ENCODE data around the gene ATXN7L1.

Gene ATXN7L1

DNA sequence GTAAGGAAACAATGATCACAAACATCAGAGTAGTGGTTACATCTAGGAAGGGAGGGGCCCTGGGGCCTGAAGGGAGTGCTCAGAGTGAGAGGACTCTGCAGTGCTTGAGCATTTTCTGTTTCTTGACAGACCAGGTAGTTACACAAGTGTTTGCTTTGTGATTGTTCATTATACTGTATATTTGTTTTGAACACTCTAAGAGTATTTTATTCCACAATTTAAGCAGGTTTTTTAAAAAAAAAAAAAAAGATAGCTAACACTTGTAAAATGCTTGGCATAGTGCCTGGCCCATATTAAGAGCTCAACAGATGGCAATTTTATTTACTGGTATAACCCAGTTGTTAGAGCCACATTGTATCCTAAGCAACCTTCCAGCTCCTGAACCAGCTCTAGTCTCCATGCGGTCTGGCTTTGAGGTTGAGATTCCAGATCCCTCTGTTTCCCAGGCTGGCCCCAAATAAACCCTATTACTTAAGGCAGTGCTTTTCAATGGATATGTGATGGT, 20.1 kb upstream of the ATXN7L1 start:
- CTCF ChIA-PET: interaction anchor here (0.8 to 1.0 kb wide), 2 partner anchors 9 kb away, joined by 3 read pairs; no protein-coding TSS in a partner anchor

DNA sequence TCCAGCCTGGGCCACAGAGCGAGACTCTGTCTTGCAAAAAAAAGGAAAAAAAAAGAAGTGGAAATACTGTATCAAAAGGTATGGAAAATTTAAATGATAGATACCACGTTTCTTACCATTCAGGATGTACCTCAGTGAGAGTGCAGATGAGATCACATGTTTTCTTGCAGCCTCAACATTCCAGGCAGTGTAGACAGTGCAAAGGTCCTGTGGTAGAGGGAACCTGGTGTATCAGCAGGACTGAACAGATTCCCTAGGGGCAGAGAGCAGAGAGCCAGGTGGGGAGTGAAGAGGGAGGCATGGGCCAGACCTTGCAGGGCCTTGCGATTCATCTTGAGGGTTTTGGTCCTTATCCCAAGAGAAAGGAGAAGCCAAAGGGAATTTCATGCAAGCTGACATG, 17.7 kb upstream of the ATXN7L1 start:
- no peak for DNase-seq (ENCODE audit: extremely low spot score)
- CTCF ChIA-PET: no interaction called here
- POLR2A ChIA-PET: no interaction called here
- no peak for TF ChIP-seq ELF4 (IDR thresholded peaks at IDR 0.05)
- no peak for TF ChIP-seq FOXK2 (IDR thresholded peaks at IDR 0.05)
- TF ChIP-seq LEF1 (IDR thresholded peaks at IDR 0.05; ENCODE audit: borderline replicate concordance): no peak
- TF ChIP-seq BHLHE40 (IDR thresholded peaks at IDR 0.05; ENCODE audit: borderline replicate concordance): no peak
- TF ChIP-seq HDGF (IDR thresholded peaks at IDR 0.05; ENCODE audit: borderline replicate concordance): no peak
- TF ChIP-seq SUZ12 (IDR thresholded peaks at IDR 0.05): no peak
- TF ChIP-seq SP1 (IDR thresholded peaks at IDR 0.05): no peak
- no peak for TF ChIP-seq ARNT (IDR thresholded peaks at IDR 0.05)
- no peak for TF ChIP-seq CTBP1 (IDR thresholded peaks at IDR 0.05; ENCODE audit: borderline replicate concordance)
- no peak for TF ChIP-seq ZNF384 (IDR thresholded peaks at IDR 0.05)
- TF ChIP-seq FOXM1 (IDR thresholded peaks at IDR 0.05; ENCODE audit: borderline replicate concordance): no peak
- TF ChIP-seq L3MBTL2 (conservative IDR thresholded peaks at IDR 0.05): no peak
- TF ChIP-seq FOXA1 (IDR thresholded peaks at IDR 0.05): no peak
- no peak for TF ChIP-seq TARDBP (IDR thresholded peaks at IDR 0.05)
- no peak for TF ChIP-seq PKNOX1 (IDR thresholded peaks at IDR 0.05)
- no peak for TF ChIP-seq NFRKB (IDR thresholded peaks at IDR 0.05)

More for the DNA sequence above, 20.1 kb upstream of the ATXN7L1 start:
- DNase-seq (ENCODE audit: extremely low spot score): no peak
- POLR2A ChIA-PET: no interaction called here
- TF ChIP-seq LEF1 (IDR thresholded peaks at IDR 0.05; ENCODE audit: borderline replicate concordance) (no peak), FOXM1 (IDR thresholded peaks at IDR 0.05; ENCODE audit: borderline replicate concordance) (no peak), ARNT (IDR thresholded peaks at IDR 0.05) (no peak), L3MBTL2 (conservative IDR thresholded peaks at IDR 0.05) (no peak), FOXK2 (IDR thresholded peaks at IDR 0.05) (no peak), ELF4 (IDR thresholded peaks at IDR 0.05) (no peak), SP1 (IDR thresholded peaks at IDR 0.05) (no peak), CTBP1 (IDR thresholded peaks at IDR 0.05; ENCODE audit: borderline replicate concordance) (no peak), SUZ12 (IDR thresholded peaks at IDR 0.05) (no peak), BHLHE40 (IDR thresholded peaks at IDR 0.05; ENCODE audit: borderline replicate concordance) (no peak), PKNOX1 (IDR thresholded peaks at IDR 0.05) (no peak), NFRKB (IDR thresholded peaks at IDR 0.05) (no peak), HDGF (IDR thresholded peaks at IDR 0.05; ENCODE audit: borderline replicate concordance) (no peak), FOXA1 (IDR thresholded peaks at IDR 0.05) (no peak), ZNF384 (IDR thresholded peaks at IDR 0.05) (no peak), TARDBP (IDR thresholded peaks at IDR 0.05) (no peak)

GRCh38 chr7:105892387-105892786, 16.0 kb upstream of the ATXN7L1 start:
- POLR2A ChIA-PET: no interaction called here
- CTCF ChIA-PET: no interaction called here

GRCh38 chr7:105890290-105890997, 14.0 kb upstream of the ATXN7L1 start:
- CTCF ChIA-PET: no interaction called here
- no peak for DNase-seq (ENCODE audit: extremely low spot score)
- no peak for TF ChIP-seq FOXA1 (IDR thresholded peaks at IDR 0.05)
- TF ChIP-seq BHLHE40 (IDR thresholded peaks at IDR 0.05; ENCODE audit: borderline replicate concordance): no peak
- TF ChIP-seq L3MBTL2 (conservative IDR thresholded peaks at IDR 0.05): no peak
- TF ChIP-seq CTBP1 (IDR thresholded peaks at IDR 0.05; ENCODE audit: borderline replicate concordance): no peak
- TF ChIP-seq HDGF (IDR thresholded peaks at IDR 0.05; ENCODE audit: borderline replicate concordance): no peak
- TF ChIP-seq FOXK2 (IDR thresholded peaks at IDR 0.05): no peak
- POLR2A ChIA-PET: no interaction called here

More at GRCh38 chr7:105892387-105892786, 16.0 kb upstream of the ATXN7L1 start:
- no peak for DNase-seq (ENCODE audit: extremely low spot score)
- no peak for TF ChIP-seq ELF4 (IDR thresholded peaks at IDR 0.05)
- TF ChIP-seq FOXA1 (IDR thresholded peaks at IDR 0.05): no peak
- no peak for TF ChIP-seq TARDBP (IDR thresholded peaks at IDR 0.05)
- no peak for TF ChIP-seq NFRKB (IDR thresholded peaks at IDR 0.05)
- TF ChIP-seq ARNT (IDR thresholded peaks at IDR 0.05): no peak
- no peak for TF ChIP-seq CTBP1 (IDR thresholded peaks at IDR 0.05; ENCODE audit: borderline replicate concordance)
- no peak for TF ChIP-seq FOXK2 (IDR thresholded peaks at IDR 0.05)
- no peak for TF ChIP-seq SUZ12 (IDR thresholded peaks at IDR 0.05)
- TF ChIP-seq SP1 (IDR thresholded peaks at IDR 0.05): no peak
- no peak for TF ChIP-seq FOXM1 (IDR thresholded peaks at IDR 0.05; ENCODE audit: borderline replicate concordance)
- no peak for TF ChIP-seq L3MBTL2 (conservative IDR thresholded peaks at IDR 0.05)
- TF ChIP-seq ZNF384 (IDR thresholded peaks at IDR 0.05): no peak
- no peak for TF ChIP-seq BHLHE40 (IDR thresholded peaks at IDR 0.05; ENCODE audit: borderline replicate concordance)

GRCh38 chr7:105887569-105888189, 11.3 kb upstream of the ATXN7L1 start:
- ChIA-PET POLR2A (no interaction called here), CTCF (interaction anchor here (0.8 to 1.5 kb wide), 2 partner anchors 9 to 11 kb away, joined by 3 to 4 read pairs; no protein-coding TSS in a partner anchor)
- no peak for DNase-seq (ENCODE audit: extremely low spot score)
- TF ChIP-seq FOXK2 (IDR thresholded peaks at IDR 0.05) (no peak), LEF1 (IDR thresholded peaks at IDR 0.05; ENCODE audit: borderline replicate concordance) (no peak), BHLHE40 (IDR thresholded peaks at IDR 0.05; ENCODE audit: borderline replicate concordance) (no peak), HDGF (IDR thresholded peaks at IDR 0.05; ENCODE audit: borderline replicate concordance) (no peak), FOXM1 (IDR thresholded peaks at IDR 0.05; ENCODE audit: borderline replicate concordance) (no peak), L3MBTL2 (conservative IDR thresholded peaks at IDR 0.05) (no peak), TARDBP (IDR thresholded peaks at IDR 0.05) (no peak), PKNOX1 (IDR thresholded peaks at IDR 0.05) (no peak), CTBP1 (IDR thresholded peaks at IDR 0.05; ENCODE audit: borderline replicate concordance) (no peak), SUZ12 (IDR thresholded peaks at IDR 0.05) (no peak), ZNF384 (IDR thresholded peaks at IDR 0.05) (no peak), NFRKB (IDR thresholded peaks at IDR 0.05) (no peak), SP1 (IDR thresholded peaks at IDR 0.05) (no peak), ELF4 (IDR thresholded peaks at IDR 0.05) (no peak)

All from HEK293T (cell line).